ENCODE data around the gene FOXA2. TPM values are rescaled to one million over a fixed set of nuclear protein-coding genes. Genes with fewer than 3 reads are reported as not detected.

FOXA2 gene
- total and polyA plus RNA-seq, 2 of the 13 experiments (the other 11 are each of a cell fraction or from before 2014, with no cell fraction given): 8.8 to 12.2 TPM

DNA sequence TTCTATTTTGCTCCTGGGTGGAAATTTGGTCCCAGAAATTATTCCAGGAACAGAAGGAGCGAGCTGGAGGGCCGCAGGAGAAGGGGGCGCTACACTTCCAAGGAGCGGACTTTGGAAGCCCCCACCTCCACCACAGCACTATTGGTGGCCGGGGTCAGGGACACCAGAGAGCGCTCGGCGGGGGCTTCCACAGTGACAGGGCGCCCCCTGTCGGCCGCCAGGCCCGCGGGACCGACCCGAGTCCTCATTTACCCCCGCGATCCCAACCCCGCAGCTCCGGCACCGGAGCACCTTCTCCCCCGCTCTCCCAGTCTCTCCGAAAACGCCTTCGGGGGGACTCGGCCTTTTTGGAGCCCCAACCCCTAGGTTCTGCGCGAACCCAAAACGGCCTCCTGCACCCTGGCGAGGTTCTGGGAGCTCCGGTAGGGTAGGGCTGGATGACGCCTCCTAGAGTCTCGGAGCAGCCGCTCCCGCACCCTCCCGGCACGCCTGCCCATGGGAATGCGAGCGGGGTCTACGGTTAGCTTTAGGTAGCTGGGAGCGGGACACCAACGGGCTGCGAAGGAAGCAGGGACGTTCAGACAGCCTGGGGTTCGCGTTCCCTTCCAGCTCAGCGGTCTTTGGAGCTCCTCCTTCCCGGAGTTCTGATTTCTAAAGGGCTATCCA lies 2.4 kb upstream of the FOXA2 start (continued):
- TF ChIP-seq, protein P1, sequence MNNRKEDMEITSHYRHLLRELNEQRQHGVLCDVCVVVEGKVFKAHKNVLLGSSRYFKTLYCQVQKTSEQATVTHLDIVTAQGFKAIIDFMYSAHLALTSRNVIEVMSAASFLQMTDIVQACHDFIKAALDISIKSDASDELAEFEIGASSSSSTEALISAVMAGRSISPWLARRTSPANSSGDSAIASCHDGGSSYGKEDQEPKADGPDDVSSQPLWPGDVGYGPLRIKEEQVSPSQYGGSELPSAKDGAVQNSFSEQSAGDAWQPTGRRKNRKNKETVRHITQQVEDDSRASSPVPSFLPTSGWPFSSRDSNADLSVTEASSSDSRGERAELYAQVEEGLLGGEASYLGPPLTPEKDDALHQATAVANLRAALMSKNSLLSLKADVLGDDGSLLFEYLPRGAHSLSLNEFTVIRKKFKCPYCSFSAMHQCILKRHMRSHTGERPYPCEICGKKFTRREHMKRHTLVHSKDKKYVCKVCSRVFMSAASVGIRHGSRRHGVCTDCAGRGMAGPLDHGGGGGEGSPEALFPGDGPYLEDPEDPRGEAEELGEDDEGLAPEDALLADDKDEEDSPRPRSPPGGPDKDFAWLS (CRISPR knock-in tag; IDR thresholded peaks at IDR 0.05; ENCODE audit: borderline replicate concordance): no peak
- no peak for TF ChIP-seq RFX3 (CRISPR knock-in tag; IDR thresholded peaks at IDR 0.05)
- TF ChIP-seq RFX5 (IDR thresholded peaks at IDR 0.05; ENCODE audit: low read depth, low read length): no peak
- peak; percentile 44; the same call in 1 of the 2 replicates for TF ChIP-seq FOXK1 (CRISPR knock-in tag; IDR thresholded peaks at IDR 0.05; ENCODE audit: borderline replicate concordance, low read depth)
- TF ChIP-seq ZNF816 (CRISPR knock-in tag; IDR thresholded peaks at IDR 0.05; ENCODE audit: borderline replicate concordance): peak; percentile 53; the same call in 1 of the 2 replicates
- no peak for TF ChIP-seq POLR2A (IDR thresholded peaks at IDR 0.05; ENCODE audit: insufficient read depth in 1 of 2, low read depth in 2 of 2, low read length in 2 of 2)
- peak; percentile 79; the same call in 1 of the 2 replicates for TF ChIP-seq AHR (CRISPR knock-in tag; IDR thresholded peaks at IDR 0.05)
- no peak for TF ChIP-seq ZFP36L2 (CRISPR knock-in tag; IDR thresholded peaks at IDR 0.05)
- TF ChIP-seq CBX1 (IDR thresholded peaks at IDR 0.05; ENCODE audit: low read depth): peak; percentile 47
- TF ChIP-seq RBM22 (optimal IDR thresholded peaks at IDR 0.05; ENCODE audit: low read length): peak; percentile 40
- peak; percentile 57; the same call in 1 of the 2 replicates for TF ChIP-seq TBX2 (CRISPR knock-in tag; IDR thresholded peaks at IDR 0.05; ENCODE audit: borderline replicate concordance)
- peak; percentile 10; the same call in 1 of the 2 replicates for TF ChIP-seq HCFC1 (IDR thresholded peaks at IDR 0.05; ENCODE audit: low read depth, low read length)
- no peak for TF ChIP-seq ZNF775 (CRISPR knock-in tag; IDR thresholded peaks at IDR 0.05; ENCODE audit: borderline replicate concordance)
- TF ChIP-seq ZNF569 (CRISPR knock-in tag; IDR thresholded peaks at IDR 0.05; ENCODE audit: borderline replicate concordance): no peak
- TF ChIP-seq, protein P2, sequence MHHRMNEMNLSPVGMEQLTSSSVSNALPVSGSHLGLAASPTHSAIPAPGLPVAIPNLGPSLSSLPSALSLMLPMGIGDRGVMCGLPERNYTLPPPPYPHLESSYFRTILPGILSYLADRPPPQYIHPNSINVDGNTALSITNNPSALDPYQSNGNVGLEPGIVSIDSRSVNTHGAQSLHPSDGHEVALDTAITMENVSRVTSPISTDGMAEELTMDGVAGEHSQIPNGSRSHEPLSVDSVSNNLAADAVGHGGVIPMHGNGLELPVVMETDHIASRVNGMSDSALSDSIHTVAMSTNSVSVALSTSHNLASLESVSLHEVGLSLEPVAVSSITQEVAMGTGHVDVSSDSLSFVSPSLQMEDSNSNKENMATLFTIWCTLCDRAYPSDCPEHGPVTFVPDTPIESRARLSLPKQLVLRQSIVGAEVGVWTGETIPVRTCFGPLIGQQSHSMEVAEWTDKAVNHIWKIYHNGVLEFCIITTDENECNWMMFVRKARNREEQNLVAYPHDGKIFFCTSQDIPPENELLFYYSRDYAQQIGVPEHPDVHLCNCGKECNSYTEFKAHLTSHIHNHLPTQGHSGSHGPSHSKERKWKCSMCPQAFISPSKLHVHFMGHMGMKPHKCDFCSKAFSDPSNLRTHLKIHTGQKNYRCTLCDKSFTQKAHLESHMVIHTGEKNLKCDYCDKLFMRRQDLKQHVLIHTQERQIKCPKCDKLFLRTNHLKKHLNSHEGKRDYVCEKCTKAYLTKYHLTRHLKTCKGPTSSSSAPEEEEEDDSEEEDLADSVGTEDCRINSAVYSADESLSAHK (CRISPR knock-in tag; IDR thresholded peaks at IDR 0.05; ENCODE audit: borderline replicate concordance): no peak
- TF ChIP-seq SMC3 (IDR thresholded peaks at IDR 0.05; ENCODE audit: low read length): peak; percentile 79; the same call in 1 of the 2 replicates
- no peak for TF ChIP-seq ZNF121 (CRISPR knock-in tag; IDR thresholded peaks at IDR 0.05)
- peak; percentile 47; the same call in 1 of the 2 replicates for TF ChIP-seq ZNF607 (CRISPR knock-in tag; IDR thresholded peaks at IDR 0.05; ENCODE audit: borderline replicate concordance)
